Esophagus squamous epithelium (tissue), 4 donors: ENCODE data around the gene LPO.

ENCODE experiments used
- CTCF ChIP-seq, 6 experiments: fragments of 450-650 bp in 4 of 6; fragments of 200-600 bp in 2 of 6; sonication (generic) in 2 of 6; IDR thresholded peaks; one replicate each; pipeline ENCODE4 v1.5.1; 2016 to 2019; ENCODE audit warnings: antibody characterized with exemption in 6 of 6, mild to moderate bottlenecking in 4 of 6, moderate library complexity in 4 of 6
- POLR2A ChIP-seq, 4 donors: fragments of 450-650 bp; IDR thresholded peaks; one replicate each; pipeline ENCODE4 v1.6.1; 2017; ENCODE audit warnings: antibody characterized with exemption in 4 of 4, mild to moderate bottlenecking in 4 of 4, moderate library complexity in 3 of 4

GRCh38 chr17:58224315-58224714 is 14.1 kb upstream of the LPO start:
- TF ChIP-seq CTCF (IDR thresholded peaks at IDR 0.05) (no peak), POLR2A (IDR thresholded peaks at IDR 0.05) (no peak)
